Tibial nerve (tissue), 4 donors: ENCODE results near the gene SEC23IP. TPM values are rescaled to one million over a fixed set of nuclear protein-coding genes. Genes with fewer than 3 reads are reported as not detected.

Experiments
- DNase-seq, 2 donors: peaks; one replicate each; pipeline ENCODE4 v3.0.0-alpha.2; 2019; ENCODE audit warnings: low spot score in 2 of 2
- H3K27ac ChIP-seq, 4 donors: fragments of 200-600 bp; sonication (generic) in 3 of 4; one replicate each; pipeline ENCODE4 v1.5.1; 2017 to 2019; ENCODE audit warnings: mild to moderate bottlenecking in 1 of 4
- H3K27me3 ChIP-seq, 2 donors: fragments of 200-600 bp; sonication (generic) in 1 of 2; one replicate each; pipeline versions ENCODE4 v1.5.1 to v1.6.0; 2017 to 2019
- H3K36me3 ChIP-seq, 3 donors: fragments of 200-600 bp; sonication (generic); one replicate each; pipeline ENCODE4 v1.5.1; 2018 to 2019
- H3K4me1 ChIP-seq, 4 donors: fragments of 200-600 bp; sonication (generic) in 3 of 4; one replicate each; pipeline ENCODE4 v1.5.1; 2017 to 2019
- H3K4me3 ChIP-seq, 4 donors: fragments of 200-600 bp; sonication (generic) in 3 of 4; one replicate each; pipeline ENCODE4 v1.5.1; 2017 to 2019; ENCODE audit warnings: mild to moderate bottlenecking in 1 of 4, moderate library complexity in 1 of 4
- H3K9me3 ChIP-seq, 4 donors: fragments of 200-600 bp; sonication (generic) in 3 of 4; one replicate each; pipeline ENCODE4 v1.5.1; 2017 to 2019
- EP300 ChIP-seq, 2 donors: sonication (generic); formaldehyde crosslinking; IDR thresholded peaks; one replicate each; pipeline ENCODE4 v1.6.1; 2017; ENCODE audit warnings: antibody characterized with exemption in 2 of 2, mild to moderate bottlenecking in 1 of 2
- POLR2A ChIP-seq, 2 donors: fragments of 450-650 bp; IDR thresholded peaks; one replicate each; pipeline ENCODE4 v1.6.1; 2017; ENCODE audit warnings: antibody characterized with exemption in 2 of 2, mild to moderate bottlenecking in 2 of 2, moderate library complexity in 2 of 2
- WGBS, 2 donors: methylation state at CpG; one replicate each; pipeline ENCODE4 v1.1.5; 2018; 5-methylcytosine and 5-hydroxymethylcytosine counted together
- small RNA-seq: library from RNA; depleted of rRNA; stranded (forward); fragments of <200 nt; gene quantifications from one replicate; pipeline ENCODE3, GENCODE V24; 2016
- total RNA-seq, 4 donors: library from RNA; depleted of rRNA; stranded (reverse); fragments of >200 nt; gene quantifications; one replicate each; pipeline ENCODE4 v1.1.0, GENCODE V29; 2016
- TF ChIP-seq, protein P1 (sequence below), 5 experiments: fragments of 200-600 bp in 3 of 5; fragments of 450-650 bp in 2 of 5; sonication (generic) in 3 of 5; IDR thresholded peaks; one replicate each; pipeline ENCODE4 v1.5.1; 2016 to 2019; ENCODE audit warnings: antibody characterized with exemption in 5 of 5, mild to moderate bottlenecking in 3 of 5, moderate library complexity in 2 of 5

The SEC23IP gene
- total RNA-seq, 4 donors from 2014 or later = 10.3 to 37.5 (median 18.8) TPM

DNA sequence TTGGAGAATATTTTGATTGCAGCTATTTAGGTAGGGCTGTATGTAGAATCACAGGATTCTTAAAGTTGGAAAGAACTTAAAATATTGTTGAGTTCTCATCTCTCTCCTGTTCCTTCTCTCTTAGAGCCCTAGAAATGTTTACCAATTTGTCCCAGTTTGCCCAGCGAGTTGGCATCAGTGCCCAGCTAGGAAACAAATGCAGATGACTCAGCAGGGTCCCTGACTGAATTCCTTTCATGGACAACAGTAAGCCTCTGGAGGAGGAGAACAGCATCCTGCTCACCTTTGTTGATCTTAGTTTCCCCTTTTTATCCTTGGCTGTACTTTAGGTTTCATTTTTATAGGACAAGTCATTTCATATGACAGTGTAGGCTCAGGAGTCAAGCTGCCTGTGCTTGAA is 89.3 kb downstream of the SEC23IP start:
- peaks cover 0 to 18% (median 0%) of the 10 kb centered on the region in 4 donors for H3K9me3 ChIP-seq
- no peaks in the 10 kb centered on the region for H3K27me3 ChIP-seq
- DNase-seq = no peak
- TF ChIP-seq, protein P1, sequence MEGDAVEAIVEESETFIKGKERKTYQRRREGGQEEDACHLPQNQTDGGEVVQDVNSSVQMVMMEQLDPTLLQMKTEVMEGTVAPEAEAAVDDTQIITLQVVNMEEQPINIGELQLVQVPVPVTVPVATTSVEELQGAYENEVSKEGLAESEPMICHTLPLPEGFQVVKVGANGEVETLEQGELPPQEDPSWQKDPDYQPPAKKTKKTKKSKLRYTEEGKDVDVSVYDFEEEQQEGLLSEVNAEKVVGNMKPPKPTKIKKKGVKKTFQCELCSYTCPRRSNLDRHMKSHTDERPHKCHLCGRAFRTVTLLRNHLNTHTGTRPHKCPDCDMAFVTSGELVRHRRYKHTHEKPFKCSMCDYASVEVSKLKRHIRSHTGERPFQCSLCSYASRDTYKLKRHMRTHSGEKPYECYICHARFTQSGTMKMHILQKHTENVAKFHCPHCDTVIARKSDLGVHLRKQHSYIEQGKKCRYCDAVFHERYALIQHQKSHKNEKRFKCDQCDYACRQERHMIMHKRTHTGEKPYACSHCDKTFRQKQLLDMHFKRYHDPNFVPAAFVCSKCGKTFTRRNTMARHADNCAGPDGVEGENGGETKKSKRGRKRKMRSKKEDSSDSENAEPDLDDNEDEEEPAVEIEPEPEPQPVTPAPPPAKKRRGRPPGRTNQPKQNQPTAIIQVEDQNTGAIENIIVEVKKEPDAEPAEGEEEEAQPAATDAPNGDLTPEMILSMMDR (IDR thresholded peaks at IDR 0.05) = no peak
- H3K4me1 ChIP-seq = no peaks in the 10 kb centered on the region
- H3K36me3 ChIP-seq = no peaks in the 10 kb centered on the region
- 26 to 32% methylated on average over 1 of the region's 1 CpG for WGBS, 2 donors
- H3K27ac ChIP-seq = no peak overlapping the region
- H3K4me3 ChIP-seq = no peak overlapping the region

DNA sequence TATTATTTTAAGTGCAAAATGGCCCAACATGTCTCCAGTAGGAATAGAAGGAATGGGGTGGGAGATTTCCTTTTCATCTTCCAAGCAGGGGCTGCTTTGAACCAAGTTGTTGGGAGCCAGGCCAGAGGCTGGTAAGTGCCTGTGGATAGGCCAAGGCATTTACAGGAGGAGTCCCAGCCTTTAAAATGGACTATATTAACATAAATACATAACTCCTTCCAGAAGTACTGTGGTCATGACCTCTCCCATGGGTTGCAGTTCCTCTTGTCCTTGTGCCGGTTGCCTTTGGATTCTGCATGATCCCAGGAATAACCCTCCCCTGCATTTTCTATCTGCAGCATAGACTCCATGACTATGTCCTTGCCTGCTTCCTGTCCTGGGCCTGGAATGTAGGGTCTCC is 95.8 kb downstream of the SEC23IP start:
- H3K27ac ChIP-seq = no peak overlapping the region
- H3K36me3 ChIP-seq = no peaks in the 10 kb centered on the region
- no peak overlapping the region for H3K4me3 ChIP-seq
- no peaks in the 10 kb centered on the region for H3K27me3 ChIP-seq
- no peak for DNase-seq
- no peak for TF ChIP-seq EP300 (IDR thresholded peaks at IDR 0.05)
- no peak for TF ChIP-seq POLR2A (IDR thresholded peaks at IDR 0.05)
- TF ChIP-seq, protein P1 (IDR thresholded peaks at IDR 0.05) = no peak
- H3K4me1 ChIP-seq = no peaks in the 10 kb centered on the region
- H3K9me3 ChIP-seq = peaks cover 0 to 18% (median 0%) of the 10 kb centered on the region in 4 donors
- WGBS, 2 donors = 88 to 93% methylated on average over 1 of the region's 1 CpG

DNA sequence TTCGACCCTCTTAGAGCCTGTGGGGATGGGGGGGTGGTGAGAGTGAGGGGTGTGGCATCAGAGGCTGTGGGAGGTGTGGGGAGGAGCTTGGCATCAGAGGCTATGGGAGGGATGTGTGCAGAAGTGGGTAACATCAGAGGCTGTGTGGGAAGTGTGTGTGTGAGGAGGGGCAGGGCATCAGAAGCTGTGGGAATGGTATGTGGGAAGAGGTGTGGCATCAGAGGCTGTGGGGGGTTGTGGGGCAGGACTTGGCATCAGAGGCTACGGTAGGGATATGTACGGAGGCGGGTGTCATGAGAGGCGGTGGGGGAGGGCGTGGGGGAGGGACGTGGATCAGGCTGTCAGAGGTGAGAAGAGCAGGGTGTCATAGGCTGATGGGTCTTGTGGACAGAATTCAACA is 97.4 kb downstream of the SEC23IP start:
- Histone ChIP-seq H3K4me1 (no peaks in the 10 kb centered on the region), H3K4me3 (no peak overlapping the region), H3K9me3 (peaks cover 0 to 4% (median 0%) of the 10 kb centered on the region in 4 donors), H3K27ac (no peak overlapping the region), H3K36me3 (no peaks in the 10 kb centered on the region), H3K27me3 (no peaks in the 10 kb centered on the region)
- 74 to 76% methylated on average over 7 of the region's 7 CpGs for WGBS, 2 donors
- TF ChIP-seq, protein P1 (IDR thresholded peaks at IDR 0.05) = no peak
- no peak for TF ChIP-seq EP300 (IDR thresholded peaks at IDR 0.05)
- TF ChIP-seq POLR2A (IDR thresholded peaks at IDR 0.05) = no peak
- DNase-seq = no peak

DNA sequence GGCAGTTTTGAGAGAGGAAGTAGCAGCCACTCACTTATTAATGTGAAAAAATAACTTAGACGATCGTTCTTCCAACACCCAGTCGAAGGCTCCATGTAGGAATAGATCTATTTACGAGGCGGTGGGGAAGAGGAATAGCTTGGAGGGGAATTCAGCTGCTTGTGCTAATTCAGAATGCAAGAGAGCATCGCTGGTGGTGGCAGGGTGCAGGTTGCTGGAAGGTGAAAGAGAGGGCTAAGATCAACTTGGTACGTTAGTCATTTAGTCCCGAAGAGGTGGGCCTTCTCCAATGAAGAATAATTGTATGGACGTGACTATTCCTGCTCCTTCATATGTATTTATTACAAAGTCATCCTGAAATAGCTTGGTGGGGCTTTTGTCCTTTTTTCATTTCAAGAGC is 98.5 kb downstream of the SEC23IP start:
- H3K27me3 ChIP-seq = no peaks in the 10 kb centered on the region
- H3K4me1 ChIP-seq = no peaks in the 10 kb centered on the region
- 60 to 61% methylated on average over 9 of the region's 9 CpGs for WGBS, 2 donors
- DNase-seq = no peak
- H3K27ac ChIP-seq = no peak overlapping the region
- H3K36me3 ChIP-seq = no peaks in the 10 kb centered on the region
- H3K9me3 ChIP-seq = peaks cover 0 to 15% (median 0%) of the 10 kb centered on the region in 4 donors
- no peak overlapping the region for H3K4me3 ChIP-seq
- no peak for TF ChIP-seq POLR2A (IDR thresholded peaks at IDR 0.05)
- TF ChIP-seq EP300 (IDR thresholded peaks at IDR 0.05) = no peak
- TF ChIP-seq, protein P1 (IDR thresholded peaks at IDR 0.05) = no peak

DNA sequence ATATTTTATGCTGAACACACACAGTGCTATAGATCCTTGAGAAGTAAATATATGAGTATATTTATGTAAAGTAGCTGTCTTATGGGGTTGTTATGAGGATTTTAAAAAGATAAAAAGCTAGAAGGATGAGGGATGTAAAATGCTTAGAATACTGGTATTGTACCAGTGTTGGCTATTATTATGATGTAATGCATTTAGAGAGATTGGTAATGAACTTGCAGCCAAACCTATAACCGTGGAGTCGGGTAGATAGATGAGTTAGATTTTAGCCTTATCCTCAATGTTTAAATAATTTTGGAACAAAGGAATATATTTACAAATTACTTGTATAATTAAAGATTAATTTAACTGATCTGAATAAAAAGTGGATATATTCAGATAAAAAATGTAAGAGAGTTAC is 99.3 kb downstream of the SEC23IP start:
- TF ChIP-seq EP300 (IDR thresholded peaks at IDR 0.05) = no peak
- TF ChIP-seq POLR2A (IDR thresholded peaks at IDR 0.05) = no peak
- TF ChIP-seq, protein P1 (IDR thresholded peaks at IDR 0.05) = no peak
- H3K36me3 ChIP-seq = no peaks in the 10 kb centered on the region
- H3K27ac ChIP-seq = no peak overlapping the region
- H3K9me3 ChIP-seq = peaks cover 0 to 19% (median 0%) of the 10 kb centered on the region in 4 donors
- no peak for DNase-seq
- WGBS, 2 donors = 86 to 91% methylated on average over 2 of the region's 2 CpGs
- H3K4me3 ChIP-seq = no peak overlapping the region
- no peaks in the 10 kb centered on the region for H3K4me1 ChIP-seq
- H3K27me3 ChIP-seq = no peaks in the 10 kb centered on the region

Small RNA genes lying within 50 kb of the gene (small RNA-seq; reads per million reads assigned to genes)
- gene MIR4682 = not detected

Other genes with a start within 250 kb of the SEC23IP start
- 10 to 100 TPM; 23.8 to 38.4 (median 32.0) TPM for gene BAG3, start 241.3 kb upstream of the SEC23IP start, total RNA-seq
- gene INPP5F, start 166.7 kb upstream of the SEC23IP start, total RNA-seq = 10 to 100 TPM; 22.7 to 39.8 (median 36.4) TPM
- gene MCMBP, start 19.9 kb upstream of the SEC23IP start, total RNA-seq = 10 to 100 TPM; 45.7 to 72.3 (median 59.2) TPM